Stimulated activated CD4-positive, alpha-beta T cell treated with anti-CD3 and anti-CD28 coated beads, Interleukin-15, amount 100 ng/mL, for 1 hour (primary cell): Measurements from ENCODE around the gene MET.

Experiments
- DNase-seq, 2 donors: peaks; one replicate each; pipeline ENCODE4 v3.0.0-alpha.2; 2020; ENCODE audit warnings: low read depth in 1 of 2, low spot score in 1 of 2

MET gene

GRCh38 chr7:116843378-116843777 lies 171.4 kb downstream of the MET start:
- DNase-seq, result no peak
